HG03571 (cell line): ENCODE data around the gene SNX20.

Source experiments
- ATAC-seq: cut with Tn5 transposase; IDR thresholded peaks from one replicate; pipeline ENCODE4 v1.9.1; 2021; ENCODE audit not compliant: unreplicated experiment

Gene SNX20

DNA sequence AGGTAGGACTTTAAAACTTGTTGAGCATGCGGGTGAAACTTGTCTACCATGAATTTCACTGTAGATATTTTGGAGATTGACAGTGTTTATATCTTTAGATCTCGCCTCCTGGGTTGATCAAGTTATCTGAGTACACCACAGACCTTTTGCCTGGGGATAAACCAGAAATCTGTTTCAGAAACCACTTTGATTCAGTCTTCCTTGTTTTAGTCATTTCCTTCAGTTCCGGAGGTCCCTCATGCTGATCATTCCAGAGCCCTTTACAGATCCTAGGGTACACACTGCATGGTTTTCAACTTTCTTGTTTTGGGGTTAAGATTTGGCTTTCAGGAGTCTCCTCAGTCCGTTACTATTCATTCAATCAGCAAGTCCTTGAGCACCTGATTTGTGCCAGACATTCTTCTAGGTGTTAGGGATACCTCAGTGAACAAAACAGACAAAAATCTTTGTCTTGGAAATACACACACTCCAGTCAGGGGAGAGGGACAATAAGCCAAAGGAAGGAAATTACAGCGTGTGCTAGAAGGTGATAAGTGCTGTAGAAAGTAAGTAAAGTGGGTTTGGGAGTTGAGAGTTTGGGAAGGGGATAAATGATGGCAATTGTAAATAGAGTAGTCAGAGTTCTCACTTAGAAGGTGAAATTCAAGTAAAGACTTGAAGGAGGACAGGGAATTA is 24.5 kb upstream of the SNX20 start:
- no peak for ATAC-seq

DNA sequence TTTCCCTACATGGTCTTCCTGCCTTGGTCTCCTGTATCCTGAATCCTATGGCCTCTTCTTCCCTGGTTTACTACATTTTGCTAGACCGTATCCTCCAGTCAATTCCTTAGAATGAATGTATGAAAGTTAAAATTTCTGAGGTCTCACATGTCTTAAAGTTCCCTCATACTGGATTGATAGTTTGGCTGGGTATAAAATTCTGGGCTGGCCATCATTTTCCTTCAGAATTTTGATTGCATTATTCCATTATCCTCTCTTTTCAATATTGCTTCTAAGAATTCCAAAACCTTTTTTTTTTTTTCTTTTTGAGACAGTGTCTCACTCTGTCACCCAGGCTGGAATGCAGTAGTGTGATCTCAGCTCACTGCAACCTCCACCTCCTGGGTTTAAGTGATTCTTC is 23.1 kb upstream of the SNX20 start:
- no peak for ATAC-seq

DNA sequence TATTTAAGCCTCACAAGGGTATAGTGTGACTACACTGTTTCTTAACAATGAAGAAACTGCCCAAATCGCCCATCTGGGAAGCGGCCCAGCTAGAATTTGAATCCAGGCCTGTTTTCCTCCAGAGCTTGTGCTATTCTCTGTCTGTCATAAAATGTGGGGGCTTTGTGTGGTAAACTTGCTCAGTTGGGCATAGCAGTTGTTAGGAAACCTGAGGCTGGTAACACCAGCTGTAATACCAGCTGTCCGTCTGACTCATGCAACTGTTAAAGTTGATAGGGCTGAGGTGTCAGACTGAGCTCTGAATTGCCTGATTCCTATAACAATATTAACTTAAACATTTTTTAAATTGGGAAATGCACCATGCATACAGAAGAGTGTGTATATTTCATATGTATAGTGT is 21.6 kb upstream of the SNX20 start:
- no peak for ATAC-seq

DNA sequence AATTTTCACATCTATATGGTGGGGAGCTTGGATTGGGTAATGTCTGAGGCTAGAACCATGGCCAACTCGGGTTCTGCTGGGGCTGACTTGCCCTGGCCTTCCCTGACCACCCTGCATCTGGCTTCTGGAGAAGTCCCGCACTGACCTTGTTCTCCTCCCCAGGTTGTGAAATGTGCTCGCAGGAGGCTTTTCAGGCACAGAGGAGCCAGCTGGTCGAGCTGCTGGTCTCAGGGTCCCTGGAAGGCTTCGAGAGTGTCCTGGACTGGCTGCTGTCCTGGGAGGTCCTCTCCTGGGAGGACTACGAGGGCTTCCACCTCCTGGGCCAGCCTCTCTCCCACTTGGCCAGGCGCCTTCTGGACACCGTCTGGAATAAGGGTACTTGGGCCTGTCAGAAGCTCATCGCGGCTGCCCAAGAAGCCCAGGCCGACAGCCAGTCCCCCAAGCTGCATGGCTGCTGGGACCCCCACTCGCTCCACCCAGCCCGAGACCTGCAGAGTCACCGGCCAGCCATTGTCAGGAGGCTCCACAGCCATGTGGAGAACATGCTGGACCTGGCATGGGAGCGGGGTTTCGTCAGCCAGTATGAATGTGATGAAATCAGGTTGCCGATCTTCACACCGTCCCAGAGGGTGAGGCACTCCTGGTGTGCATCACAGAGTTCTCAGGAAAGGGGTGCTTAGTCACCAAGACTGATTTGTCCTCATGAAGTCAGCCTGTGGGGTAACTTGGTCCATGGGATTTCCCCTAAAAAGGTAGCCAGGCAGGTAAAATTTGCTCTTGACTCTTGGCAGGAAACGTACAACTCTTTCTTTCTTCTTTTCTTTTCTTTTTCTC is 18.4 kb upstream of the SNX20 start:
- ATAC-seq: no peak

DNA sequence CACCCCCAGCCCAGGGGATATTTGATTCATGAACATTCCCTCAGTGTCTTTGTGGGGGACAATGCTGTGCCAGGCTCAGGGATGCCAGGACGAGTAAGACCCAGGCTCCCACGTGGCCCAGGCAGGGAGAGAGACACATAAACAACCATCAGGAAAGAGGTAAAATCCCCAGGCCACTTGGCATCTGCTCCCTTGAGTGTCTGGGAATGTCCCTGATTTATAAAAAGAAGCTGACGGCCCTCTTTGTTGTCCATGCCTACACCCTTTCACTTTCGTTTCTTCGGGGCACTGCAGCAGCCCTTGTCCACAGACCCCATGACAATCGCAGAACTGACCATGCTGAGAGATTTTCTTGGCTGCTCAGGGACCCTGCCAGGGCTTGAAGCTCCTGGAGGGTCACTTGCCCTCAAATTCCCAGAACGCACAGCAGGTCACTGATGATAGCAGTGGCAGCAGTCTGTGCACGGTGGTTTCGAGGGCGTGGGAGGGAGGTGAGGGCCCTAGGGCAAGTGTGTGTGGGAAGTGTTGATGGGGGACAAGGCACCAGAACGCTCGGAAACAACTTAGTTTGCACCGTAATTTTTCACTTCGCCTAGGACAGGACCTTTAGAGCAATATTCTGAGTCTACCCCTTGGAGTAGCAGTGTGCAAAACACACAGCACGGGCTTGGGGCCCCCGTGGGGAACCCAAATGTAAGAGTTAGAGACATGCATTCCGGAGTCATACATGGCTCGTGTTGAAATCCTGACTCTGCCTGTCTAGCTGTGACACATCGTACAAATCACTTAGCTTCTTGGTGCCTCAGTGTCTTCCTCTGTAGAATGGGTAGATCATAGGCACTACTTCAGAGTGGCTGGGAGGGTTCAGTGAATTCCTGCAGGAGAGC is 17.0 kb upstream of the SNX20 start:
- ATAC-seq: peak; percentile 30

DNA sequence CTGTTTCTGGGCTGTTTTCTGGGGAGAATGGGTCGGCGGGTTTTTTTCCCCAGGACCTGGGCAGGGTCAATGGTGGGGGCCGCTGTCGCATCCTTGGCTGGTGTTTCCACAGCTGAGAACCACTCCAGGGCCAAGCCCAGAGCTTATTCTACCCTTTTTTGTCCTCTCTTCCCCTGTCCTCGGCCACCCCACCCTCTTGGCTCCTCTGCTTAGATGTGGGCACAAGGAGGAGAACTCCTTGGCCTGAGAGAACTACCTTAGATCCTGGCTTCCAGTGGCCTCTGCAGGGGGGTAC is 16.3 kb upstream of the SNX20 start:
- ATAC-seq: no peak

DNA sequence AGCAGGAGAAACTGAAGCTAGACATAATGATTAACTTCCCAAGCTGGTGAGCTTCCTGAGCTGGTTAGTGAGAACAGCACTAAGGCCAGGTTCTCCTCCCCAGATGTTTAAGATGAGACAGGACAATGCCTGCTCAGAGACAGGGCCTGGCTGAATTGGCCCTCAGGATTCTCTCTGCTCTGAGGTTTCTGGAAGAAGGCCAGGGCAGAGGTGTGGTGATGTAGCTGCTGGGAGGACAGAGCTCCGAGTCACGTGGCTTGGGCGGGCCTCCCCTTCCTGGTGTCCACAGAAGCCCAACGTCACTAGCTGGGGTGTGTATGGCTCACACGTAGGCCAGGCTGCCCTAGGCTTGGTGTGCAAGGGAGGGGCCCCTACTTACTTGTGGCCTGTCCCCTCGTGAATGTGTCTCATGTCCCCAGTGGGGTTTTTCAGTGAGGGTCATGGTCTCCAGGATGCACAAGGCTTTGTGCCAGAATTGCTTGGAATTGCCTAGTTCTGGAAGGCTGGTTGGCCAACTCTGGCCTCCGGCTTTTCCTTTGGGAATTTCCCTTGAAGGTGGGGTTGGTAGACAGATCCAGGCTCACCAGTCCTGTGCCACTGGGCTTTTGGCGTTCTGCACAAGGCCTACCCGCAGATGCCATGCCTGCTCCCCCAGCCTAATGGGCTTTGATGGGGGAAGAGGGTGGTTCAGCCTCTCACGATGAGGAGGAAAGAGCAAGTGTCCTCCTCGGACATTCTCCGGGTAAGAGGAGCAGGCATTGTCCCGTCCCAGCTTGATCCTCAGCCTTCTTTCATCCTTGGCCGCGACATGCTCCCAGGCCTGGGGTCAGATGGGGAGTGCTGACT is 15.7 kb upstream of the SNX20 start:
- ATAC-seq: peak; percentile 50

DNA sequence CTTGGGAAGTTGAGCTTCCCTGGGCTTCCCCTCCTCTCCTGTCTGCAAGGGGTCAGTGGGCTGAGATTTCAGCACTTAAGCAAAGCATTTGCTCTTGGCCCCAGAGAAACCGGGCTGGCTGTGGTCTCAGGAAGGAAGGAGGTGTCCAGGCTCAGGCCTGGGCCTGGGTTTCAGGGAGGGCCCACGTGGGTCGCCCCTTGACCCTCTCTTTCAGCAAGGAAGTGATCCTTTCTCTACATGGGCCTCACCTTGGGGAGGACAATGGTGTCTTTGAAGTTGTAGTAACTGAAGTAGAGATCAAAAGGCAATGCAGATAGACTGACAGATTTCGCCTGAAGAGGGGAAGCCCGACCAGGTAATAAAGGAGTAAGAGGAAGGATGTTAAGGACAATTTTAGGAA is 15.0 kb upstream of the SNX20 start:
- peak; percentile 32 for ATAC-seq

DNA sequence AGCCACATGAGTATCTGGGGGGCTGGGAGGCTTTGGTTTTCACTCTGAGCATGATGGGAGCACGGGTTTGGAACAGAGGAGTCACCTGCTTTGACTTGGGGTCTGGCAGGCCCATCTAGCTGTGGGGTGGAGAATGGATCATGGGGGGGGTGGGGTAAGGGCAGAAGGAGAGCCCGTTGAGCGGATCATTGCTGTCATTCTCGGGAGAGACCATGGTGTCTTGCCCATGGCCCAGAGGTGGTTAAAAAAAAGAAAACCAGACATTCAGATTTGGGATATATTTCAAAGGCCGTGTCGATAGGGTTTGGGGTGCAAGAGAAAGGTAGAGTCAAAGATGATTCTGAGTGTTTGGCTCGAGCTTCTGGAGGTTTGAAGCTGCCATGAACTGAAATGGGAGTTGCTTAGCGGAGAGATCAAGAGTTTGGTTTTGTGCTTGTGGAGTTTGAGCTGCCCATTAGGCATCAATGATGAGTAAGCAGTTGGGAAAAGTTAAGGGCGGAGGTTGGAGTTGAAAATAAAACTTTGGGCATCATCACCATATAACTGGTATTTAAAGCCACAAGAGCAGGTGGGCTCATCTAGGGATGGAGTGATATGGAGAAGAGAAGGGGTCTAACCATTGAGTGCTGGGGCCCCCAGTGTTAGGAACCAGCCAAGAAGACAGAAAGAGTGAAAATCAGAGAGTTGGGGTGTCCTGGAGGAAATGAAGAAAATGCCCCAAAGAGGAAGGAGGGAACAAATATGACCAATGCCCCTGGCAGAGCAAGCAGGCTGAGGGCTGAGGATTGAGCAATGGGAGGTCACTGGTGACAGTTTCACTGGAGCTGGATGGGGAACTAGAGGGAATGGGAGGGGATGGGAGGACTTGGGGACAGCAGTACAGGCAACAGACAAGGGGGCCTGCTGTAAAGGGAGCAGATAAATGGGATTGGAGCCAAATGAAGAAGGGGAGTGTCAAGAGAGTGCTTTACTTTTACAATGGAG is 14.2 kb upstream of the SNX20 start:
- ATAC-seq: no peak

DNA sequence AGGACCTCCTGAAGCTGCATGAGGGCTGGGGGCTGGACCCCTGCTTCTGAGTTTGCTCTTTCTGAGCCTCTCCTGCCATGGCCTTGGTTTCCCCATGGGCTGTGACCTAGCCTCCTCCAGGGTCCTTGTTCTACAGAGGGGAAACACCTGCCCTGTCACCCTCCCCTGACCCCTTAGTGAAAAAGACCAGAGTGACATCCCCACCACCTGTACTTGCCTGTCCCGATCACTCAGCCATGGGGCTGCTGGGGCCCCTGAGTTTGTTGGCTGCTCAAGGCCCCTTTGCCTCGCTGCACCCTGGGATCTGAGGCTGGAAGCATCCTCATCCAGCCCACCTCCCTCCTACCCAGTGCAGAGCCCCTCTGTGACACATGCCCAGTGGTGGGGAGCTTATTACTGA is 13.1 kb upstream of the SNX20 start:
- no peak for ATAC-seq

DNA sequence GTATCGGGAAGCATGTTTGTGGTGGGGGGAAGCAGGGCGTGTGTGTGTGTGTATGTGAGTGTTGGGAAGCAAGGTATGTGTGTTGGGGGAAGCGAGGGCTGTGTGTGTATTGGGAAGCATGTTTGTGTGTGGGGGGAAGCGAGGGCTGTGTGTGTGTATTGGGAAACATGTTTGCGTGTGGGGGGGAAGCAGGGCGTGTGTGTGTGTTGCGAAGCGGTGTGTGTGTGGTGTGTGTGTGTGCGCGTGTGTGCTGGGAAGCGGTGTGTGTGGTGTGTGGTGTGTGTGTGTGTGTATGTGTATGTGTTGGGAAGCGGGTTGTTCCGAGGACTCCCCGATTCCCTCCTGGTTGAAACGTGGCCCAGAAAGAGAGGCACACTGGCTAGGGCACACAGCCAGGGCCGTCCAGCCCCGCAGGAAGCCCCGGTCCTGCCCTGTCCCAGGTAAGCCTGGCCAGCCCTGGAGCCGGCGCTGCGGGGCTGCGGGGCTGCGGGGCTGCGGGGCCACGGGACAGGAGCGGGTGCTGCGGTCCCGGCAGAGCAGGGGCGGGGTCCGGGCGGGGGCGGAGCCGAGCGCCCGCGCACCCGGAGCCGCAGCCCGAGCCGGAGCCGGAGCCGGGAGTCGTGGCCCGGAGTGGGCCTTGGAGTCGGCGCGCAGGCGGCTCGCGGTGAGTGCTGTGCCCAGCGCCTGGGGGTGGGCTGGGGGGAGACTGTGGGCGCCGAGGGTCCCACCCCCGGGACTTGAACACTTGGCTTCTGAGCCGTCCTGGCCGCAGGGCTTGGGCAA is 12.1 kb upstream of the SNX20 start, which contains the start of gene NOD2:
Gene NOD2, plus strand, starts transcription at position 608 of the 783 bp plus-strand sequence. CDS start 5,890 bp downstream, outside the sequence.
- ATAC-seq: no peak

DNA sequence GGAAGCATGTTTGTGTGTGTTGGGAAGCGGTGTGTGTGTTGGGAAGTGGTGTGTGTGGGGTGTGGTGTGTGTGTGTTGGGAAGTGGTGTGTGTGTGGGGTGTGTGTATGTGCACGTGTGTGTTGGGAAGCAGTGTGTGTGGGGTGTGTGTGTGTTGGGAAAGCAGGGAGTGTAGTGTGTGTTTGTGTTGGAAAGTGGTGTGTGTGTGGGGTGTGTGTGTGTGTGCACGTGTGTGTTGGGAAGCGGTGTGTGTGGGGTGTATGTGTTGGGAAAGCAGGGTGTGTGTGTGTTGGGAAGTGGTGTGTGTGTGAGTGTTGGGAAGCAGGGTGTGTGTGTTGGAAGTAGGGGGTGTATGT is 11.5 kb upstream of the SNX20 start:
- ATAC-seq: no peak

DNA sequence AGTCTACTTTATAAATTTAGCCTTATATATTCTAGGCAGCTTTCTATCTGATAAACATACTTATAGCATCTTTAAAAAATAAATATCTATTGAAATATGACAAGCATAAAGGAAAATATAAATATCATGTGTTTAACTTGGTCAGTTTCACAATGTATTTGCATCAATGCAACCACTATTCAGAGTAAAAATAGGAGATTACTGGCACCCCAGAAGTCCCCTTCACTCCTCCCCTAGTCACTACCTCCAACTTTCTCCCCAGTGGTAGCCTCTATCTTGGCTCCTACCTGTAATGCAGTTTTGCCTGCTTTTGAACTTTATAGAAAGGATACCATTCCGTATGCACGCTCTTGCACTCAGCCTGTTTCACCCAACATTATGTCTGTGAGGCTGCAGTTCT is 9.1 kb upstream of the SNX20 start:
- no peak for ATAC-seq

DNA sequence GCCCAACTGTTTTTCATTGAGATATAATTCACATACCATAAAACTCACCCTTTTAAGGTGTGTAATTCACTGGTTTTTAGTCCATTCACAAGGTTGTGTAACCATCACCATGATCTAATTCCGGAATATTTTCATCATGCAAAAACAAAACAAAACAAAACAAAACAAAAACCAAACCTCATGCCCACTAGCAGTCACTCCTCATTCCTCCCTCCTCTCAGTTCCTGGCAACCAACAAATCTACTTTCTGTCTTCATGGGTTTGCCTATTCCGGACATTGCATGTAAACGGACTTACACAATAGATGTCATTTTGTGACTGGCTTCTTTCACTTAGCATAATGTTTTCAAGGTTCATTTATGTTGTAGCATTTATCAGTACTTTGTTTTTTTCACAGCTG is 7.8 kb upstream of the SNX20 start:
- ATAC-seq: no peak

DNA sequence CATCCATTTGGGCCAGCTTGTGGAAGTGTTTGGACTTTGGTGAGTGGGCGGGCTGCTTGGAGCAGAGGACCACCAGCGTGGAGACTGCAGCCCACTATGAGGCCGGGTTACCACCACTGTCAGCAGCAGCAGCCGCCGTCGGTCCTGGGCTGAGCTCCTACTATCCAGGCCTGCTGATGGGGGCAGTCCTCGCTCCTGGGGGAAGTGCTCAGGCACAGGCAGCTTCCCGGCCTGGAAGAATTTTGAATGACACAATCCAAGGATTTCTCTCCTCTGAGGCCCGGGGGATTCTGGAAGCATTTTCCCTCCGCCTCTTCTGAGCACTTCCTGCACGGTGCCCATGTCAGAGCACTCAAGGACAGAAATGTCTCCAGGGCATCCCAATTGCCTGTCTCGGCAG is 7.0 kb upstream of the SNX20 start:
- ATAC-seq: no peak

DNA sequence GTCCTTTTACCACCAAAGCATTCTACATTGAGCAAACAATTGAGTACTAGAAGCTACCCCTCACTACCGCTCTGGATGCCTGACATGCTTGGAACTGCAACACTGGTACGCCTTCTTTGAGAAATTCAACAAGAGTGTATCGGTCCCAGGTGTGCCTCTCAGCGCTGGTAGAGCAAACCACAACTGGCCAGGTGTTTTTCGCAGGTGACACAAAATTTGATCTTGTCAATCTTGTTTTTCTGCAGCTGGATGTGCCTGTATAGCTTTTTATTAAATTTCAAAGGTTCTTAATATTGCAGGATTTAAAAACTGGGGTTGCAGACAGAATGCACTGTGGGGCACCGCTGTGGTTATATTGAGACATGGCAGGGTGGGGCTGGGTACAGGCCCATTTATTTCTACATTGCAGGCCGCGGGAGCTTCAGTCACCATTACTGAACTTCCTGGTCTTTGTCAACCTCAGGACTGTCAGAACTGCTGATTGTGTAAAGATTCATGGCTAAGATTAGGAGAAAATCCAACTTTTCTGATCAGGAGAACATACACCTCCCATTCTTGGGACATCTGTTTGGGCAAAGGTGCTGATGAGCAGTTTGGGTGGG is 4.5 kb upstream of the SNX20 start:
- no peak for ATAC-seq

DNA sequence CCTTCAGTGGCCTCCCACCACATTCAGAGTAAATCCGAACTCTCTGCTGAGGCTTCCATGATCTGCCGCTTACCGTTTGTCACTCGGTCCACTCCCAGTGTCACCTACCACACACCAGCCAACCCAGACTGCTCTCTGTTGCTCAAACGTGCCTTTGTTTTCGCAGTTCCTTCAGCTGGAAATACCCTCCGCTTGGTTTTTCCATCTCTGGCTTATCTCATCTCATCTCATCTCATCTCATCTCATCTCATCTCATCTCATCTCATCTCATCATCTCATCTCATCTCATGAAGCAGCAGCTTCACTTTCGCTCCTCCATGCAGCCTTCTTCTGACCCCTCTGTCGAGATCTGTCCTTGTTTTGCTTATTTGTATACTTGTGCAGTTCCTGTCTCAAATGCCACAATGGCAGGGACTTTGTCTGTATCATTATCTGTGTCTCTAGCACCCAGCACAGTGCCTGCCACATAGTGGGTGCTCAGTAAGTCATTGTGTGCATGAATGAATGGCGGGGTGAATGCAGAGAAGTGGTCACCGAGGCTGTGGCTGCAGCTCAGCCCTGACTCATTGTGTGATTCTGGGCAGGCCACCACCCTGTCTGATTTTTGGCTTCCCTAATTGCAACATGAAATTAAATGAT is 3.8 kb upstream of the SNX20 start:
- ATAC-seq: no peak
